NT2/D1 (cell line): Measurements from ENCODE around the gene TPRG1L.

Experiments used
- DNase-seq: peaks from one replicate; pipeline ENCODE4 v3.0.0-alpha.2; 2011; ENCODE audit warnings: low read depth, low spot score
- H3K27me3 ChIP-seq: 2 replicates; pipeline ENCODE4 v1.6.0; 2011; ENCODE audit warnings: mild to moderate bottlenecking; ENCODE audit not compliant: insufficient read length, insufficient read depth
- H3K36me3 ChIP-seq: 2 replicates; pipeline ENCODE4 v1.6.1; 2011; ENCODE audit warnings: mild to moderate bottlenecking, low read length, mixed read lengths; ENCODE audit not compliant: insufficient read depth, insufficient read length
- H3K4me1 ChIP-seq: 2 replicates; pipeline ENCODE4 v1.5.1; 2011; ENCODE audit not compliant: insufficient read depth, insufficient read length
- H3K4me3 ChIP-seq: 2 replicates; pipeline ENCODE4 v1.5.1; 2011; ENCODE audit warnings: low read depth; ENCODE audit not compliant: insufficient read length
- H3K9ac ChIP-seq: 2 replicates; pipeline ENCODE4 v1.6.0; 2011; ENCODE audit warnings: low read depth; ENCODE audit not compliant: insufficient read length
- H3K9me3 ChIP-seq: 2 replicates; pipeline ENCODE4 v1.5.1; 2011; ENCODE audit warnings: mild to moderate bottlenecking, low read length; ENCODE audit not compliant: insufficient read depth
- SUZ12 ChIP-seq: IDR thresholded peaks from 2 replicates; pipeline ENCODE4 v1.6.1; 2011; ENCODE audit not compliant: insufficient read length, insufficient read depth; ENCODE audit errors: extremely low read depth
- YY1 ChIP-seq: IDR thresholded peaks from 2 replicates; pipeline ENCODE4 v1.6.1; 2011; ENCODE audit not compliant: insufficient read length, insufficient read depth
- ZNF274 ChIP-seq: IDR thresholded peaks from 2 replicates; pipeline ENCODE4 v1.6.1; 2011; ENCODE audit warnings: mild to moderate bottlenecking, low read depth, low read length

Gene TPRG1L

GRCh38 chr1:3586986-3587759 lies 37.6 kb upstream of the TPRG1L start:
- DNase-seq = no peak
- no peak for TF ChIP-seq ZNF274
- TF ChIP-seq YY1 = no peak
- no peak for TF ChIP-seq SUZ12
- Histone ChIP-seq H3K36me3 (peaks cover 6% of the 10 kb centered on the region), H3K9ac (no peak overlapping the region), H3K27me3 (no peaks in the 10 kb centered on the region), H3K4me1 (peaks cover 8% of the 10 kb centered on the region), H3K9me3 (no peaks in the 10 kb centered on the region; the same call in 1 of the 2 replicates), H3K4me3 (no peak overlapping the region)

GRCh38 chr1:3588395-3588794 lies 36.4 kb upstream of the TPRG1L start:
- Histone ChIP-seq H3K4me1 (peaks cover 12% of the 10 kb centered on the region), H3K27me3 (no peaks in the 10 kb centered on the region), H3K36me3 (peaks cover 6% of the 10 kb centered on the region), H3K9me3 (no peaks in the 10 kb centered on the region; the same call in 1 of the 2 replicates), H3K4me3 (no peak overlapping the region), H3K9ac (no peak overlapping the region)
- DNase-seq = no peak
- TF ChIP-seq YY1 (no peak), SUZ12 (no peak), ZNF274 (no peak)

GRCh38 chr1:3590139-3590763 lies 34.6 kb upstream of the TPRG1L start:
- Histone ChIP-seq H3K36me3 (peaks cover 6% of the 10 kb centered on the region), H3K4me1 (peaks cover 12% of the 10 kb centered on the region), H3K9me3 (no peaks in the 10 kb centered on the region; the same call in 1 of the 2 replicates), H3K27me3 (no peaks in the 10 kb centered on the region), H3K4me3 (no peak overlapping the region), H3K9ac (no peak overlapping the region)
- no peak for DNase-seq
- TF ChIP-seq ZNF274 (no peak), YY1 (no peak), SUZ12 (no peak)

- peaks cover under 1% of the 10 kb centered on the region for H3K36me3 ChIP-seq
- H3K27me3 ChIP-seq = no peaks in the 10 kb centered on the region
- H3K4me3 ChIP-seq = no peak overlapping the region
- H3K9ac ChIP-seq = no peak overlapping the region
- TF ChIP-seq YY1 (no peak), ZNF274 (no peak), SUZ12 (no peak)
- H3K4me1 ChIP-seq = peaks cover 12% of the 10 kb centered on the region
- no peak for DNase-seq
- no peaks in the 10 kb centered on the region; the same call in 1 of the 2 replicates for H3K9me3 ChIP-seq
Observed at GRCh38 chr1:3590951-3591865, 33.6 kb upstream of the TPRG1L start.

- Histone ChIP-seq H3K4me1 (peaks cover 14% of the 10 kb centered on the region), H3K36me3 (no peaks in the 10 kb centered on the region), H3K9me3 (no peaks in the 10 kb centered on the region; the same call in 1 of the 2 replicates), H3K27me3 (no peaks in the 10 kb centered on the region), H3K9ac (no peak overlapping the region), H3K4me3 (no peak overlapping the region)
- TF ChIP-seq ZNF274 (no peak), YY1 (no peak), SUZ12 (no peak)
- DNase-seq = no peak
Observed at GRCh38 chr1:3593334-3593733, 31.5 kb upstream of the TPRG1L start.

- H3K27me3 ChIP-seq = no peaks in the 10 kb centered on the region
- H3K9ac ChIP-seq = no peak overlapping the region
- TF ChIP-seq SUZ12 (no peak), YY1 (no peak), ZNF274 (no peak)
- DNase-seq = no peak
- no peaks in the 10 kb centered on the region for H3K36me3 ChIP-seq
- no peak overlapping the region for H3K4me3 ChIP-seq
- no peaks in the 10 kb centered on the region; the same call in 1 of the 2 replicates for H3K9me3 ChIP-seq
- H3K4me1 ChIP-seq = peaks cover 18% of the 10 kb centered on the region
Observed at GRCh38 chr1:3593745-3594144, 31.1 kb upstream of the TPRG1L start.
